HepG2 (cell line): ENCODE measurements around the gene AMDHD1. TPM values are rescaled to one million over a fixed set of nuclear protein-coding genes. Genes with fewer than 3 reads are reported as not detected.

Source experiments
- BRF2 ChIP-seq: sonication (generic); formaldehyde crosslinking; IDR thresholded peaks from 2 replicates; pipeline ENCODE4 v1.8.1; 2022; ENCODE audit warnings: mild to moderate bottlenecking, missing genetic modification reagents
- HMGXB3 ChIP-seq: sonication (generic); formaldehyde crosslinking; IDR thresholded peaks from 2 replicates; pipeline ENCODE4 v1.4.0; 2020; ENCODE audit warnings: missing genetic modification reagents, borderline replicate concordance
- JUNB ChIP-seq: sonication (generic); formaldehyde crosslinking; IDR thresholded peaks from 2 replicates; pipeline ENCODE4 v1.8.0; 2022; ENCODE audit warnings: missing genetic modification reagents, mild to moderate bottlenecking, borderline replicate concordance
- KLF6 ChIP-seq: IDR thresholded peaks from 2 replicates; pipeline ENCODE4 v1.8.0; 2016; ENCODE audit warnings: missing biosample characterization, missing genetic modification reagents
- NR2F2 ChIP-seq: IDR thresholded peaks from 2 replicates; pipeline ENCODE4 v1.6.1; 2012; ENCODE audit warnings: low read depth, inconsistent platforms, borderline replicate concordance
- PAXIP1 ChIP-seq: sonication (generic); formaldehyde crosslinking; conservative IDR thresholded peaks from 2 replicates; pipeline ENCODE4 v1.4.0; 2020; ENCODE audit warnings: mild to moderate bottlenecking, missing genetic modification reagents, moderate library complexity
- SIN3A ChIP-seq: IDR thresholded peaks from 2 replicates; pipeline ENCODE4 v1.6.1; 2011; ENCODE audit warnings: low read depth, mild to moderate bottlenecking, control low read depth, low read length, borderline replicate concordance
- THAP11 ChIP-seq: IDR thresholded peaks from 2 replicates; pipeline ENCODE4 v1.6.1; 2016; ENCODE audit warnings: missing biosample characterization, missing genetic modification reagents
- ZNF607 ChIP-seq: sonication (generic); formaldehyde crosslinking; IDR thresholded peaks from 2 replicates; pipeline ENCODE4 v1.5.1; 2020; ENCODE audit warnings: missing genetic modification reagents, mild to moderate bottlenecking, borderline replicate concordance
- ZNF616 ChIP-seq: sonication (generic); formaldehyde crosslinking; IDR thresholded peaks from 2 replicates; pipeline ENCODE4 v1.5.0; 2020; ENCODE audit warnings: low read depth, mild to moderate bottlenecking, missing genetic modification reagents
- polyA plus RNA-seq, 8 experiments: library from polyadenylated mRNA; depleted of rRNA in 3 of 8; stranded (reverse) in 7 of 8; unstranded in 1 of 8; fragments of >200 nt; fragmentation: Illumina TruSeq in 4 of 8; extraction: Trizol in 4 of 8; gene quantifications; 2 replicates each; pipeline versions ENCODE4 v1.2.1 to v1.2.3, GENCODE V29; 2011 to 2016; ENCODE audit warnings: low read depth in 4 of 8, missing spikeins in 1 of 8, mixed read lengths in 1 of 8; ENCODE audit not compliant: insufficient read depth in 1 of 8
- total RNA-seq, 5 experiments: library from RNA; depleted of rRNA; stranded (reverse); fragments of >200 nt; fragmentation: Illumina TruSeq; extraction: Trizol; gene quantifications; 2 replicates each; pipeline ENCODE4 v1.2.3, GENCODE V29; 2016; ENCODE audit warnings: low read depth in 1 of 5

Gene AMDHD1
- total and polyA plus RNA-seq, 2 of the 13 experiments (the other 11 are each of a cell fraction or from before 2014, with no cell fraction given), result 6.5 to 29.6 TPM

- TF ChIP-seq PAXIP1 (CRISPR knock-in tag), result peak; percentile 96
- peak; percentile 86; the same call in 1 of the 2 replicates for TF ChIP-seq KLF6 (CRISPR knock-in tag)
- TF ChIP-seq ZNF607, result peak; percentile 84; the same call in 1 of the 2 replicates
- TF ChIP-seq BRF2, result peak; percentile 90
- TF ChIP-seq JUNB (CRISPR knock-in tag), result 0 out of 2 replicates have a peak, but pooled peaks have one; percentile 37
- no peak for TF ChIP-seq ZNF616 (CRISPR knock-in tag)
- TF ChIP-seq THAP11, result peak; percentile 67
- peak; percentile 99 for TF ChIP-seq NR2F2
- TF ChIP-seq HMGXB3 (CRISPR knock-in tag), result 0 out of 2 replicates have a peak, but pooled peaks have one; percentile 64
- TF ChIP-seq SIN3A, result no peak
These were observed 2.6 kb upstream of the AMDHD1 start (continued) for GRCh38 chr12:95940514-95940913.
